ENCODE data around the gene CWC27. TPM values are rescaled to one million over a fixed set of nuclear protein-coding genes. Genes with fewer than 3 reads are reported as not detected.

Gene CWC27
- polyA plus RNA-seq, 1 experiment = 7.5 TPM

GRCh38 chr5:64864171-64864570 lies 95.4 kb downstream of the CWC27 start:
- Histone ChIP-seq H3K36me3 (ENCODE audit: control insufficient read depth, insufficient read depth, low read length) (no peaks in the 10 kb centered on the region), H3K4me3 (ENCODE audit: low read depth, low read length) (no peak overlapping the region), H3K27me3 (ENCODE audit: control insufficient read depth, insufficient read depth, low read length) (no peaks in the 10 kb centered on the region)
- ChIA-PET POLR2A (no interaction called here), CTCF (no interaction called here)
- no peak for TF ChIP-seq CTCF (IDR thresholded peaks at IDR 0.05; ENCODE audit: insufficient read depth, low read depth, low read length)
- DNase-seq (ENCODE audit: low read depth) = no peak

GRCh38 chr5:64865662-64866061 lies 96.9 kb downstream of the CWC27 start:
- Histone ChIP-seq H3K4me3 (ENCODE audit: low read depth, low read length) (no peak overlapping the region), H3K36me3 (ENCODE audit: control insufficient read depth, insufficient read depth, low read length) (no peaks in the 10 kb centered on the region), H3K27me3 (ENCODE audit: control insufficient read depth, insufficient read depth, low read length) (no peaks in the 10 kb centered on the region)
- CTCF ChIA-PET = no interaction called here
- TF ChIP-seq CTCF (IDR thresholded peaks at IDR 0.05; ENCODE audit: insufficient read depth, low read depth, low read length) = no peak
- DNase-seq (ENCODE audit: low read depth) = no peak
- POLR2A ChIA-PET = no interaction called here

GRCh38 chr5:64869419-64869818 lies 100.7 kb downstream of the CWC27 start:
- DNase-seq (ENCODE audit: low read depth) = peak; percentile 19
- POLR2A ChIA-PET = no interaction called here
- TF ChIP-seq CTCF (IDR thresholded peaks at IDR 0.05; ENCODE audit: insufficient read depth, low read depth, low read length) = no peak
- CTCF ChIA-PET = interaction anchor here (1.2 kb wide), 1 partner anchor 15 kb away, joined by 3 read pairs; no protein-coding TSS in a partner anchor
- no peaks in the 10 kb centered on the region for H3K27me3 ChIP-seq (ENCODE audit: control insufficient read depth, insufficient read depth, low read length)
- no peak overlapping the region for H3K4me3 ChIP-seq (ENCODE audit: low read depth, low read length)
- H3K36me3 ChIP-seq (ENCODE audit: control insufficient read depth, insufficient read depth, low read length) = no peaks in the 10 kb centered on the region

GRCh38 chr5:64872044-64872443 lies 103.3 kb downstream of the CWC27 start:
- POLR2A ChIA-PET = no interaction called here
- CTCF ChIA-PET = no interaction called here
- Histone ChIP-seq H3K4me3 (ENCODE audit: low read depth, low read length) (no peak overlapping the region), H3K36me3 (ENCODE audit: control insufficient read depth, insufficient read depth, low read length) (no peaks in the 10 kb centered on the region), H3K27me3 (ENCODE audit: control insufficient read depth, insufficient read depth, low read length) (no peaks in the 10 kb centered on the region)
- DNase-seq (ENCODE audit: low read depth) = no peak
- TF ChIP-seq CTCF (IDR thresholded peaks at IDR 0.05; ENCODE audit: insufficient read depth, low read depth, low read length) = no peak

GRCh38 chr5:64873441-64873840 lies 104.7 kb downstream of the CWC27 start:
- Histone ChIP-seq H3K36me3 (ENCODE audit: control insufficient read depth, insufficient read depth, low read length) (no peaks in the 10 kb centered on the region), H3K4me3 (ENCODE audit: low read depth, low read length) (no peak overlapping the region), H3K27me3 (ENCODE audit: control insufficient read depth, insufficient read depth, low read length) (no peaks in the 10 kb centered on the region)
- ChIA-PET CTCF (no interaction called here), POLR2A (no interaction called here)
- TF ChIP-seq CTCF (IDR thresholded peaks at IDR 0.05; ENCODE audit: insufficient read depth, low read depth, low read length) = no peak
- DNase-seq (ENCODE audit: low read depth) = no peak

Data from BJ (cell line).